ENCODE results near the gene ZMYND11.
"Not testable (repeated sequence)": the region's sequence is repeated elsewhere in the genome, so short reads cannot be mapped to it uniquely, and the experiment has no call there.

Gene ZMYND11

GRCh38 chr10:260819-261429, 125.7 kb downstream of the ZMYND11 start:
- in situ Hi-C loops (cut with HindIII; ENCODE audit: low sequenced_read_pairs), result no loop called here
- no peak overlapping the region for H3K4me3 ChIP-seq (ENCODE audit: low read depth, low read length)
- no peak for DNase-seq (ENCODE audit: low read depth)
- no peak for TF ChIP-seq CTCF (IDR thresholded peaks at IDR 0.05; ENCODE audit: low read depth, low read length, missing control alignments)

GRCh38 chr10:264160-265073, 129.2 kb downstream of the ZMYND11 start:
- DNase-seq (ENCODE audit: low read depth); in situ Hi-C loops (cut with HindIII; ENCODE audit: low sequenced_read_pairs); H3K4me3 ChIP-seq (ENCODE audit: low read depth, low read length): not testable (repeated sequence)

GRCh38 chr10:265074-265440, 129.8 kb downstream of the ZMYND11 start:
- in situ Hi-C loops (cut with HindIII; ENCODE audit: low sequenced_read_pairs); DNase-seq (ENCODE audit: low read depth); H3K4me3 ChIP-seq (ENCODE audit: low read depth, low read length): not testable (repeated sequence)

- DNase-seq (ENCODE audit: low read depth); H3K4me3 ChIP-seq (ENCODE audit: low read depth, low read length); in situ Hi-C loops (cut with HindIII; ENCODE audit: low sequenced_read_pairs): not testable (repeated sequence)
Measured at GRCh38 chr10:265816-266588, 130.7 kb downstream of the ZMYND11 start.

GRCh38 chr10:266974-267425, 131.7 kb downstream of the ZMYND11 start:
- no peak for DNase-seq (ENCODE audit: low read depth)
- no peak for TF ChIP-seq CTCF (IDR thresholded peaks at IDR 0.05; ENCODE audit: low read depth, low read length, missing control alignments)
- in situ Hi-C loops (cut with HindIII; ENCODE audit: low sequenced_read_pairs), result no loop called here

GRCh38 chr10:267705-268104, 132.4 kb downstream of the ZMYND11 start:
- in situ Hi-C loops (cut with HindIII; ENCODE audit: low sequenced_read_pairs), result no loop called here
- H3K4me3 ChIP-seq (ENCODE audit: low read depth, low read length), result no peak overlapping the region
- no peak for DNase-seq (ENCODE audit: low read depth)
- TF ChIP-seq CTCF (IDR thresholded peaks at IDR 0.05; ENCODE audit: low read depth, low read length, missing control alignments), result no peak

More at GRCh38 chr10:266974-267425, 131.7 kb downstream of the ZMYND11 start:
- no peak overlapping the region for H3K4me3 ChIP-seq (ENCODE audit: low read depth, low read length)

- no peak for TF ChIP-seq CTCF (IDR thresholded peaks at IDR 0.05; ENCODE audit: low read depth, low read length, missing control alignments)
- DNase-seq (ENCODE audit: low read depth), result no peak
- in situ Hi-C loops (cut with HindIII; ENCODE audit: low sequenced_read_pairs), result no loop called here
- no peak overlapping the region for H3K4me3 ChIP-seq (ENCODE audit: low read depth, low read length)
Measured at GRCh38 chr10:269440-270074, 134.3 kb downstream of the ZMYND11 start.

Data from astrocyte of the cerebellum (primary cell).